Left ventricle myocardium inferior (tissue), 1 donor: ENCODE results near the gene PKD2L1. TPM values are rescaled to one million over a fixed set of nuclear protein-coding genes. Genes with fewer than 3 reads are reported as not detected.

Experiments
- DNase-seq: peaks from one replicate; pipeline ENCODE4 v3.0.0-alpha.2; 2020
- H3K27ac ChIP-seq: fragments of 200-600 bp; replicated peaks from 2 replicates; pipeline ENCODE4 v1.8.0; 2021
- H3K27me3 ChIP-seq: fragments of 200-600 bp; 2 replicates; pipeline ENCODE4 v1.8.0; 2021; ENCODE audit warnings: low read depth
- H3K36me3 ChIP-seq: fragments of 200-600 bp; 2 replicates; pipeline ENCODE4 v1.8.0; 2021
- H3K4me1 ChIP-seq: fragments of 200-600 bp; 2 replicates; pipeline ENCODE4 v1.8.0; 2021
- H3K4me3 ChIP-seq: fragments of 200-600 bp; 2 replicates; pipeline ENCODE4 v1.8.0; 2021; ENCODE audit warnings: mild to moderate bottlenecking, moderate library complexity
- H3K9me3 ChIP-seq: fragments of 200-600 bp; replicated peaks from 2 replicates; pipeline ENCODE4 v1.8.0; 2021
- CTCF ChIP-seq: fragments of 200-600 bp; IDR thresholded peaks from 2 replicates; pipeline ENCODE4 v1.8.0; 2021; ENCODE audit warnings: antibody characterized with exemption, mild to moderate bottlenecking, borderline replicate concordance
- intact Hi-C: fragments of 100-400 bp; cut with micrococcal nuclease; formaldehyde crosslinking; loops from one replicate; pipeline ENCODE4 v1.11.0; 2022
- total RNA-seq: library from RNA; stranded (reverse); fragmentation: NEBNext Ultra II Directional; extraction: Animal tissue kit (Norgen Biotek cat#: 25700); gene quantifications from one replicate; pipeline ENCODE4 v1.2.1, GENCODE V29; 2021
- donor health status: DM: no; HTN: yes; CAD: no; lungs with severe emphysema.

PKD2L1 gene
- total RNA-seq, 1 donor from 2014 or later: not detected

- H3K27ac ChIP-seq: no peak overlapping the region
- no peak overlapping the region for H3K4me3 ChIP-seq
- H3K4me1 ChIP-seq: peaks cover 22% of the 10 kb centered on the region
- no peaks in the 10 kb centered on the region for H3K36me3 ChIP-seq
- H3K27me3 ChIP-seq: peaks cover 72% of the 10 kb centered on the region
- intact Hi-C loops: no loop called here
- no peaks in the 10 kb centered on the region for H3K9me3 ChIP-seq
- no peak for DNase-seq
- TF ChIP-seq CTCF: no peak
Measured at GRCh38 chr10:100349672-100350071, 19.6 kb upstream of the PKD2L1 start.

DNA sequence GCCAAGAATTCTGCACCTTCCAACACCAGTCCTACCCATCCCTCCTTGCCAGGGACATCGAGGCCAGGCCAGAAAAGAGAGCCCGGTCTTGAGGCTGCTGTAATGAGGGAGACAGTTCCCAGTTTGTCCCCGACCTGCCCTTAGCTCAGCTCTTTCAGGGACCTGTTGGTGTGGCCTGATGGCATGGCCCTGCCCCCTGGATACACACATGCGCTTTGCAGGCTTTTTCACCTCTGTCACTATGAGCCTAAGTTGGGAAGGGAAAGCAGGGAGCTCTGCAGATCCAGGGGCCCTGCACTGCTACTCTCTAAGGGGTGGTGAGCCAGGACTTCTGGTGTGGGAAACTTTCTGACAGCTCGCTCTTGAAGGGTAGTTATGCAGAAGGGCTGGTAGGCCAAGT lies 19.1 kb upstream of the PKD2L1 start:
- H3K27me3 ChIP-seq: peaks cover 72% of the 10 kb centered on the region
- no peak overlapping the region for H3K4me3 ChIP-seq
- peaks cover 22% of the 10 kb centered on the region for H3K4me1 ChIP-seq
- H3K9me3 ChIP-seq: no peaks in the 10 kb centered on the region
- H3K27ac ChIP-seq: no peak overlapping the region
- no peak for TF ChIP-seq CTCF
- intact Hi-C loops: no loop called here
- no peaks in the 10 kb centered on the region for H3K36me3 ChIP-seq
- no peak for DNase-seq

DNA sequence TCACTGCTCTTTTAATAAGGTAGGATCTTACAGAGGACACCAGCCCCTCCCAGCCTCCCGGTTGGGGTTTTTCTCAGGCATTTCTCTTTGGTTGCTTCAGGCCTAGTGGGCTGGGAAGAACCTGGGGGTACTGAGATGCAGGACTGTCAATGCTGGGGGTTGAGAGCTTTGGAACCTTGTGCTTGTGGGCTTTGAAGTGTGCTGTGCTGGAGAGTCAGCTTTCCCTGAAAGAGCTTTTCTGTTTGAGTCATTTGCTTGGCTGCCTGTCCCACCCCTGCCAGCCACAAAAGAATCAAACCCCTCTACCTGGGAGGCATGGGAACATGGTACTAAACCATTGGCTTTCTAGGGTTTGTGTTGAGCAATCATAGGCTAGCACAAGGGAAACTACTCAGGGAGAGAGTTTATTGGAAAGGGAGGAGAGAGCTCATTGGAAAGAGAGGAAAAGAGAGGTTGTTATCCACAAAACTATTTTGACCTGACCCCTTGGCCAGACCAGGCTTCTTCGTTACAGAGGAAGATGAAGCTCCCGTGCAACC lies 18.4 kb upstream of the PKD2L1 start:
- Histone ChIP-seq H3K36me3 (no peaks in the 10 kb centered on the region), H3K27me3 (peaks cover 72% of the 10 kb centered on the region), H3K9me3 (no peaks in the 10 kb centered on the region), H3K4me3 (peak overlapping the region; percentile 69), H3K4me1 (peaks cover 22% of the 10 kb centered on the region), H3K27ac (no peak overlapping the region)
- intact Hi-C loops: no loop called here
- DNase-seq: no peak
- no peak for TF ChIP-seq CTCF

DNA sequence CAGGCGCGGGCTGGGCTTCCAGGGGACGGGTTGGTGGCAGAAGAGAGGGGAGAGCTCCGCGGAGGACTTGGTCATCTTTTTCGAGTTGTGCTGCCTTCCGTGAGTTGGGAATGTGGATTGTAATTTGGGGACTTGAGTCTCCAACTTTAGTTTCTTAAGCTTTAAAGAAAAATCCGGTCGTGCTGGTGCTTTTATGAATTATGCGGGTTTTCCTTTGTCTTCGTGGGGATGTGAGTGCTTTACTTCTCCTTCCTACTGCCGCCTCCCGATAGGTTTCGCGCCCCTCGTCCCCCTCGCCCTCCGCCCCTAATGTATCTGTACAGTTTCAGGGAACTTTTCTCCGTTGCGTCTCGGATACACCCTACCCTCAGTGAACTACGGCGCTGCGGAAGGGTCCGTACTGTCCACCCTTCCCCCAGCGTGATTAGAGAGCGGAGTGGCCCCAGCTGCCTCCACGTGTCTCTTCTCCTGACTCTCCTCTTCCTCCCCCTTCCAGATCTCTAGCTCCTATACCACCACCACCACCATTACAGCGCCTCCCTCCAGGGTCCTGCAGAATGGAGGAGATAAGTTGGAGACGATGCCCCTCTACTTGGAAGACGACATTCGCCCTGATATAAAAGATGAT lies 17.7 kb upstream of the PKD2L1 start:
- H3K4me1 ChIP-seq: peaks cover 22% of the 10 kb centered on the region
- peaks cover 72% of the 10 kb centered on the region for H3K27me3 ChIP-seq
- intact Hi-C loops: no loop called here
- H3K36me3 ChIP-seq: no peaks in the 10 kb centered on the region
- peak overlapping the region; percentile 69 for H3K4me3 ChIP-seq
- no peak for DNase-seq
- H3K27ac ChIP-seq: no peak overlapping the region
- H3K9me3 ChIP-seq: no peaks in the 10 kb centered on the region
- TF ChIP-seq CTCF: no peak

DNA sequence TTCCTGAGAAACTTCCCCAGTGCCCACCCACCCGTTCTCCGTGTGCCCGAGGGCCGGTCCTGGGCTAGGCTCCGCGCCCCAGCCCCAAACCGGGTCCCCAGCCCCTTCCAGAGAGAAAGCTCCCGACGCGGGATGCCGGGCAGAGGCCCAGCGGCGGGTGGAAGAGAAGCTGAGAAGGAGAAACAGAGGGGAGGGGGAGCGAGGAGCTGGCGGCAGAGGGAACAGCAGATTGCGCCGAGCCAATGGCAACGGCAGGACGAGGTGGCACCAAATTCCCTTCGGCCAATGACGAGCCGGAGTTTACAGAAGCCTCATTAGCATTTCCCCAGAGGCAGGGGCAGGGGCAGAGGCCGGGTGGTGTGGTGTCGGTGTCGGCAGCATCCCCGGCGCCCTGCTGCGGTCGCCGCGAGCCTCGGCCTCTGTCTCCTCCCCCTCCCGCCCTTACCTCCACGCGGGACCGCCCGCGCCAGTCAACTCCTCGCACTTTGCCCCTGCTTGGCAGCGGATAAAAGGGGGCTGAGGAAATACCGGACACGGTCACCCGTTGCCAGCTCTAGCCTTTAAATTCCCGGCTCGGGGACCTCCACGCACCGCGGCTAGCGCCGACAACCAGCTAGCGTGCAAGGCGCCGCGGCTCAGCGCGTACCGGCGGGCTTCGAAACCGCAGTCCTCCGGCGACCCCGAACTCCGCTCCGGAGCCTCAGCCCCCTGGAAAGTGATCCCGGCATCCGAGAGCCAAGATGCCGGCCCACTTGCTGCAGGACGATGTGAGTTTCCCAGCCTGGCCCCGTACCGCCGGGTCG lies 16.9 kb upstream of the PKD2L1 start, which contains the start of gene SCD:
Gene SCD, plus strand, starts transcription at position 469 of the 803 bp plus-strand sequence. Its CDS starts 272 bp downstream, at position 741.
- H3K27me3 ChIP-seq: peaks cover 65% of the 10 kb centered on the region
- peak; percentile 69 for DNase-seq
- no peak within 1 kb of the TSS for H3K27ac ChIP-seq
- no peak for TF ChIP-seq CTCF
- peak within 1 kb of the TSS; percentile 69 for H3K4me3 ChIP-seq
- H3K36me3 ChIP-seq: no peaks in the 10 kb centered on the region
- H3K4me1 ChIP-seq: peaks cover 22% of the 10 kb centered on the region
- H3K9me3 ChIP-seq: no peaks in the 10 kb centered on the region
- intact Hi-C loops: no loop called here
